Loucy (cell line): Measurements from ENCODE around the gene CCDC12.

Experiments
- CTCF ChIP-seq: fragments of 200-600 bp; sonication (generic); conservative IDR thresholded peaks from 2 replicates; pipeline ENCODE4 v1.5.1; 2014; ENCODE audit warnings: mild to moderate bottlenecking, antibody characterized with exemption, low read length
- EZH2phosphoT487 ChIP-seq: fragments of 200-600 bp; IDR thresholded peaks from 2 replicates; pipeline ENCODE4 v1.6.1; 2018; ENCODE audit warnings: antibody characterized with exemption, mild to moderate bottlenecking, moderate library complexity, borderline replicate concordance

- TF ChIP-seq CTCF (no peak; the same call in 1 of the 2 replicates), EZH2phosphoT487 (no peak)
Measured at GRCh38 chr3:46987319-46987742, 10.8 kb upstream of the CCDC12 start.
